ENCODE data around the gene GABBR2. TPM values are rescaled to one million over a fixed set of nuclear protein-coding genes. Genes with fewer than 3 reads are reported as not detected.

The GABBR2 gene
- total RNA-seq, 2 experiments from 2014 or later = not detected

DNA sequence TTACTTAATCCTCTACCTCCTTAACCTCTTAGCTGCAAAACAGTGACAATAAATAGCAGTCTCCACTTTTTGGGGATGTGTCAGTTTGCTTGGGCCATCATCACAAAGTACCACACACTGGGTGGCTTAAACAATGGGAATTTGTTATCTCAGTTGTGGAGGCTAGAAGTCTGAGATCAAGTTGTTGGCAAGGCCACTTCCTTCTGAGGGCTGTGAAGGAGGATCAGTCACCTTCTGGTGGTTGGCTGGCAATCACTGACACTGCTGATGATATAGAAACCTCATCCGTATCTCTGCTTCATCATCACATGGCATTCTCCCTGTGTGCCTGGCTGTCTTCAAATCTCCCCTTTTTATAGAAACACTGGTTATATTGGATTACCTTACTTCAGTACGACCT lies 266.2 kb downstream of the GABBR2 start:
- intact Hi-C loops (cut with micrococcal nuclease; ENCODE audit: unreplicated experiment) = loop anchor here (2.0 kb wide), 1 partner anchor 52 kb away; no protein-coding TSS in a partner anchor
- no peak overlapping the region for H3K4me2 ChIP-seq (ENCODE audit: low read length)
- H3K79me2 ChIP-seq (ENCODE audit: insufficient read depth, low read depth, low read length) = no peaks in the 10 kb centered on the region
- no peak overlapping the region for H3K27ac ChIP-seq (ENCODE audit: low read depth, low read length, poor library complexity, severe bottlenecking)
- H3K9me2 ChIP-seq (ENCODE audit: insufficient read depth, low read length) = no peaks in the 10 kb centered on the region
- DNase-seq (ENCODE audit: low spot score) = no peak
- no peaks in the 10 kb centered on the region for H4K20me1 ChIP-seq (ENCODE audit: insufficient read depth, low read length)
- H3K9me3 ChIP-seq (ENCODE audit: low read length) = no peaks in the 10 kb centered on the region
- H3K4me3 ChIP-seq (ENCODE audit: low read depth, low read length, poor library complexity, severe bottlenecking) = no peak overlapping the region
- no peak for TF ChIP-seq CTCF (conservative IDR thresholded peaks at IDR 0.05; ENCODE audit: low read length)
- TF ChIP-seq EZH2phosphoT487 (IDR thresholded peaks at IDR 0.05; ENCODE audit: borderline replicate concordance, low read depth, low read length) = no peak
- H3K4me1 ChIP-seq (ENCODE audit: insufficient read depth, low read length, poor library complexity, severe bottlenecking) = no peaks in the 10 kb centered on the region
- ChIA-PET CTCF (ENCODE audit: unreplicated experiment) (interaction anchor here (0.6 kb wide), 1 partner anchor 288 kb away, joined by 3 read pairs; no protein-coding TSS in a partner anchor), POLR2A (no interaction called here)
- no peaks in the 10 kb centered on the region for H3K36me3 ChIP-seq (ENCODE audit: insufficient read depth, low read length)
- BruUV-seq (replicated peaks) = no TSS peak
- no peak overlapping the region for H2AFZ ChIP-seq (ENCODE audit: low read length)

GRCh38 chr9:98442114-98442513 lies 266.6 kb downstream of the GABBR2 start:
- CTCF ChIA-PET (ENCODE audit: unreplicated experiment) = interaction anchor here (0.6 kb wide), 1 partner anchor 288 kb away, joined by 3 read pairs; no protein-coding TSS in a partner anchor
- POLR2A ChIA-PET = interaction anchor here (0.6 kb wide), 1 partner anchor 177 kb away, joined by 3 read pairs; no protein-coding TSS in a partner anchor
- Histone ChIP-seq H3K36me3 (ENCODE audit: insufficient read depth, low read length) (no peaks in the 10 kb centered on the region), H3K4me1 (ENCODE audit: insufficient read depth, low read length, poor library complexity, severe bottlenecking) (no peaks in the 10 kb centered on the region), H3K79me2 (ENCODE audit: insufficient read depth, low read depth, low read length) (no peaks in the 10 kb centered on the region), H4K20me1 (ENCODE audit: insufficient read depth, low read length) (no peaks in the 10 kb centered on the region), H3K4me3 (ENCODE audit: low read depth, low read length, poor library complexity, severe bottlenecking) (no peak overlapping the region), H2AFZ (ENCODE audit: low read length) (no peak overlapping the region), H3K27ac (ENCODE audit: low read depth, low read length, poor library complexity, severe bottlenecking) (no peak overlapping the region), H3K9me2 (ENCODE audit: insufficient read depth, low read length) (no peaks in the 10 kb centered on the region), H3K4me2 (ENCODE audit: low read length) (no peak overlapping the region), H3K9me3 (ENCODE audit: low read length) (no peaks in the 10 kb centered on the region)
- no peak for TF ChIP-seq EZH2phosphoT487 (IDR thresholded peaks at IDR 0.05; ENCODE audit: borderline replicate concordance, low read depth, low read length)
- TF ChIP-seq CTCF (conservative IDR thresholded peaks at IDR 0.05; ENCODE audit: low read length) = no peak
- DNase-seq (ENCODE audit: low spot score) = no peak
- no TSS peak for BruUV-seq (replicated peaks)
- intact Hi-C loops (cut with micrococcal nuclease; ENCODE audit: unreplicated experiment) = loop anchor here (2.0 kb wide), 1 partner anchor 51 kb away; no protein-coding TSS in a partner anchor

- intact Hi-C loops (cut with micrococcal nuclease; ENCODE audit: unreplicated experiment) = loop anchor here (10.0 kb wide), 1 partner anchor 1644 kb away; no protein-coding TSS in a partner anchor
- Histone ChIP-seq H3K9me2 (ENCODE audit: insufficient read depth, low read length) (no peaks in the 10 kb centered on the region), H3K27ac (ENCODE audit: low read depth, low read length, poor library complexity, severe bottlenecking) (no peak overlapping the region), H3K9me3 (ENCODE audit: low read length) (no peaks in the 10 kb centered on the region), H2AFZ (ENCODE audit: low read length) (no peak overlapping the region), H4K20me1 (ENCODE audit: insufficient read depth, low read length) (no peaks in the 10 kb centered on the region), H3K4me2 (ENCODE audit: low read length) (no peak overlapping the region), H3K4me1 (ENCODE audit: insufficient read depth, low read length, poor library complexity, severe bottlenecking) (no peaks in the 10 kb centered on the region), H3K79me2 (ENCODE audit: insufficient read depth, low read depth, low read length) (no peaks in the 10 kb centered on the region), H3K36me3 (ENCODE audit: insufficient read depth, low read length) (no peaks in the 10 kb centered on the region), H3K4me3 (ENCODE audit: low read depth, low read length, poor library complexity, severe bottlenecking) (no peak overlapping the region)
- POLR2A ChIA-PET = no interaction called here
- DNase-seq (ENCODE audit: low spot score) = no peak
- CTCF ChIA-PET (ENCODE audit: unreplicated experiment) = no interaction called here
- TF ChIP-seq EZH2phosphoT487 (IDR thresholded peaks at IDR 0.05; ENCODE audit: borderline replicate concordance, low read depth, low read length) = no peak
- BruUV-seq (replicated peaks) = no TSS peak
Measured at GRCh38 chr9:98438666-98439065, 270.1 kb downstream of the GABBR2 start.
